Astrocyte (in vitro differentiated cells and primary cell): Measurements from ENCODE around the gene EPS15. TPM values are rescaled to one million over a fixed set of nuclear protein-coding genes. Genes with fewer than 3 reads are reported as not detected.
"Not testable (repeated sequence)": the region's sequence is repeated elsewhere in the genome, so short reads cannot be mapped to it uniquely, and the experiment has no call there.

Experiments used
- DNase-seq: peaks from one replicate; pipeline ENCODE4 v3.0.0-alpha.2; 2010; ENCODE audit warnings: low read depth
- FAIRE-seq: peaks from 2 replicates; lab custom pipeline; 2011; peaks lifted over from hg19 to GRCh38; lab: Jason Lieb, UNC
- H2AFZ ChIP-seq: 2 replicates; pipeline ENCODE4 v1.6.0; 2012; ENCODE audit warnings: low read depth, low read length, inconsistent platforms
- H3K27ac ChIP-seq: 2 replicates; pipeline ENCODE4 v1.5.1; 2011; ENCODE audit warnings: low read depth, low read length, inconsistent platforms
- H3K27me3 ChIP-seq: 2 replicates; pipeline ENCODE4 v1.6.0; 2011; ENCODE audit warnings: low read length, inconsistent platforms; ENCODE audit not compliant: insufficient read depth
- H3K36me3 ChIP-seq: 2 replicates; pipeline ENCODE4 v1.5.1; 2011; ENCODE audit warnings: low read length, inconsistent platforms; ENCODE audit not compliant: insufficient read depth
- H3K4me1 ChIP-seq: 2 replicates; pipeline ENCODE4 v1.5.1; 2011; ENCODE audit warnings: low read length, inconsistent platforms; ENCODE audit not compliant: insufficient read depth
- H3K4me2 ChIP-seq: 2 replicates; pipeline ENCODE4 v1.6.0; 2012; ENCODE audit warnings: low read length, inconsistent platforms
- H3K4me3 ChIP-seq: 2 replicates; pipeline ENCODE4 v1.5.1; 2011; ENCODE audit warnings: low read depth, mild to moderate bottlenecking, low read length, inconsistent platforms; ENCODE audit not compliant: insufficient read depth
- H3K79me2 ChIP-seq: 2 replicates; pipeline ENCODE4 v1.6.0; 2012; ENCODE audit warnings: mild to moderate bottlenecking, low read length, inconsistent platforms; ENCODE audit not compliant: insufficient read depth
- H3K9ac ChIP-seq: 2 replicates; pipeline ENCODE4 v1.6.0; 2012; ENCODE audit warnings: mild to moderate bottlenecking, low read length, inconsistent platforms
- H3K9me3 ChIP-seq: 2 replicates; pipeline ENCODE4 v1.5.1; 2012; ENCODE audit warnings: low read depth, mild to moderate bottlenecking, low read length, inconsistent platforms; ENCODE audit not compliant: insufficient read depth
- H4K20me1 ChIP-seq: 2 replicates; pipeline ENCODE4 v1.6.0; 2012; ENCODE audit warnings: low read length, inconsistent platforms; ENCODE audit not compliant: insufficient read depth
- H3K27ac Mint-ChIP-seq: one replicate; pipeline ENCODE4 v1.8.0; 2021; ENCODE audit warnings: mild to moderate bottlenecking, mixed read lengths; ENCODE audit not compliant: unreplicated experiment
- H3K27me3 Mint-ChIP-seq: one replicate; pipeline ENCODE4 v1.8.0; 2021; ENCODE audit warnings: low read depth, mixed read lengths; ENCODE audit not compliant: unreplicated experiment
- H3K36me3 Mint-ChIP-seq: one replicate; pipeline ENCODE4 v1.8.0; 2021; ENCODE audit warnings: low read depth, mixed read lengths; ENCODE audit not compliant: unreplicated experiment
- H3K4me1 Mint-ChIP-seq: one replicate; pipeline ENCODE4 v1.8.0; 2021; ENCODE audit warnings: low read depth, mixed read lengths; ENCODE audit not compliant: unreplicated experiment
- H3K4me3 Mint-ChIP-seq: one replicate; pipeline ENCODE4 v1.8.0; 2021; ENCODE audit warnings: mild to moderate bottlenecking, moderate library complexity, mixed read lengths; ENCODE audit not compliant: unreplicated experiment
- H3K9me3 Mint-ChIP-seq: one replicate; pipeline ENCODE4 v1.8.0; 2021; ENCODE audit warnings: mild to moderate bottlenecking, mixed read lengths; ENCODE audit not compliant: unreplicated experiment
- CTCF ChIP-seq: IDR thresholded peaks from 2 replicates; pipeline ENCODE4 v1.5.1; 2011; ENCODE audit warnings: low read depth, mild to moderate bottlenecking, inconsistent platforms, low read length, moderate library complexity; ENCODE audit not compliant: insufficient read depth
- EZH2 ChIP-seq: IDR thresholded peaks from 2 replicates; pipeline ENCODE4 v1.6.1; 2012; ENCODE audit warnings: mild to moderate bottlenecking, low read length, inconsistent platforms; ENCODE audit not compliant: insufficient read depth
- total RNA-seq: library from RNA; stranded (reverse); gene quantifications from 2 replicates; pipeline ENCODE4 v1.2.1, GENCODE V29; 2021

The EPS15 gene
- total RNA-seq, 1 donor from 2014 or later: 70.6 TPM

DNA sequence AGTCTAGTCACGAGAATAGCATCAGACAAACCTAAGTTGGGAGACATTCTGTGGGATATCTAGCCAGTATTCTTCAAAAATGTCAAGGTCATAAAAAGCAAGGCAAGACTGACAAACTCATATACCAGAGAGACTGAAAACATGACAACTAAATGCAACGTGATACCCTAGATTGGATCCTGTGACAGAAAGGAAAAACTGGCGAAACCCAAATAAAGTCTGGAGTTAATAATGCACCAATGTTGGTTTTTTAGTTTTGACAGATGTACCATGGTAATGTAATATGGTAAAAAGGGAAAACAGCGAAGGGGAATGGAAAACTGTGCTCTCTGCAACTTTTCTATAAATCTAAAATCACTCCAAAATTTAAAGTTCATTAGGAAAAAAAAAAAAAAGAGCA lies 64.5 kb downstream of the EPS15 start:
- H3K36me3 ChIP-seq: no peaks in the 10 kb centered on the region
- FAIRE-seq (no peak), DNase-seq (no peak)
- peaks cover 2% of the 10 kb centered on the region for H3K36me3 Mint-ChIP-seq
- H3K27ac ChIP-seq: no peak overlapping the region
- TF ChIP-seq CTCF (no peak), EZH2 (no peak)
- no peaks in the 10 kb centered on the region for H3K27me3 Mint-ChIP-seq
- no peaks in the 10 kb centered on the region for H3K27me3 ChIP-seq
- H2AFZ ChIP-seq: no peak overlapping the region
- no peaks in the 10 kb centered on the region for H4K20me1 ChIP-seq
- H3K9me3 Mint-ChIP-seq: no peaks in the 10 kb centered on the region
- no peak overlapping the region for H3K4me3 Mint-ChIP-seq
- H3K27ac Mint-ChIP-seq: no peak overlapping the region
- H3K9me3 ChIP-seq: no peaks in the 10 kb centered on the region
- peaks cover 2% of the 10 kb centered on the region for H3K4me1 Mint-ChIP-seq
- H3K4me1 ChIP-seq: no peaks in the 10 kb centered on the region
- no peak overlapping the region for H3K4me3 ChIP-seq
- no peaks in the 10 kb centered on the region for H3K79me2 ChIP-seq
- H3K9ac ChIP-seq: no peak overlapping the region
- H3K4me2 ChIP-seq: no peak overlapping the region

DNA sequence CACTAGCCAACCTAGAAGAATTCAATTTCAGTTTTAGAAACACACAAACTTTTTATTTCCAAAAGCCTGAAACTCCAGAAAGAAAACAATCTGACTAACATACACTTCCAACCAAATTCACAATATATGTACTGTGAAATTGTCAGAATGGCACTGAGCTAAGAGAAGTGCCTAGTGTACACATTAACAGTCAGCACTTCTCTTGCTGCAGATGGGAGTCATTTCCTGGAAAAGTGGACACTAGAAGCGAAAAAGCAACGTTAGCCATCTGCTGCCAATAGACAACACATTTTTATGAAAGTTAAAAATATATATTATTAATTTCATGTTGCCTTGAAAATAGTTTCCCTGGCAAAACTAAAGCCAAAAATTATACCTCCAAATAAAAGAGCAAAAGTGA lies 66.1 kb downstream of the EPS15 start:
- Histone ChIP-seq H3K4me3 (no peak overlapping the region), H2AFZ (no peak overlapping the region), H3K4me2 (no peak overlapping the region), H3K27ac (no peak overlapping the region), H3K36me3 (no peaks in the 10 kb centered on the region), H3K9me3 (no peaks in the 10 kb centered on the region), H3K27me3 (no peaks in the 10 kb centered on the region), H4K20me1 (no peaks in the 10 kb centered on the region), H3K79me2 (no peaks in the 10 kb centered on the region), H3K4me1 (no peaks in the 10 kb centered on the region), H3K9ac (no peak overlapping the region)
- Mint-ChIP-seq H3K9me3 (no peaks in the 10 kb centered on the region), H3K27me3 (no peaks in the 10 kb centered on the region), H3K36me3 (peaks cover 2% of the 10 kb centered on the region), H3K4me1 (peaks cover 2% of the 10 kb centered on the region), H3K4me3 (no peak overlapping the region), H3K27ac (no peak overlapping the region)
- DNase-seq: no peak
- TF ChIP-seq CTCF (no peak), EZH2 (no peak)
- no peak for FAIRE-seq

GRCh38 chr1:51448844-51449454 lies 70.1 kb downstream of the EPS15 start:
- H2AFZ ChIP-seq, H3K4me3 Mint-ChIP-seq, H3K27me3 ChIP-seq, H3K36me3 Mint-ChIP-seq, H3K9me3 ChIP-seq, H3K79me2 ChIP-seq, DNase-seq, H3K27ac ChIP-seq, H3K27me3 Mint-ChIP-seq, H3K9ac ChIP-seq, H3K4me2 ChIP-seq, H3K36me3 ChIP-seq, FAIRE-seq, H3K4me3 ChIP-seq, H3K9me3 Mint-ChIP-seq, H3K4me1 ChIP-seq, H4K20me1 ChIP-seq, H3K27ac Mint-ChIP-seq, H3K4me1 Mint-ChIP-seq: not testable (repeated sequence)
